Panc1 (cell line): ENCODE measurements around the gene EGFR. TPM values are rescaled to one million over a fixed set of nuclear protein-coding genes. Genes with fewer than 3 reads are reported as not detected.

ENCODE experiments used
- ATAC-seq: fragments of 200-7000 bp; cut with Tn5 transposase; 2 replicates; pipeline ENCODE4 v1.9.1; 2020; ENCODE audit warnings: mild to moderate bottlenecking, moderate library complexity
- BruUV-seq: library from RNA; stranded (reverse); fragments of 400-500 nt; replicated peaks from 2 replicates; lab custom pipeline; 2021; lab: Mats Ljungman, UMichigan
- CTCF ChIA-PET: fragments of 300-600 bp; sonication (Branson Sonifier 250); formaldehyde crosslinking; loops from one replicate; lab custom pipeline; 2022; ENCODE audit warnings: antibody characterized with exemption; lab: Charles Lee
- POLR2A ChIA-PET: fragments of 300-600 bp; sonication (Branson Sonifier 250); formaldehyde crosslinking; loops from one replicate; lab custom pipeline; 2022; ENCODE audit warnings: antibody characterized with exemption; lab: Charles Lee
- DNase-seq: peaks from one replicate; pipeline ENCODE4 v3.0.0-alpha.2; 2010; ENCODE audit warnings: low read depth, low spot score
- H3K27ac ChIP-seq: 2 replicates; pipeline ENCODE4 v1.5.1; 2011; ENCODE audit warnings: mild to moderate bottlenecking, low read length, inconsistent platforms
- H3K27me3 ChIP-seq: fragments of 200-500 bp; sonication (Bioruptor generic); 2 replicates; pipeline ENCODE4 v1.6.0; 2014; ENCODE audit warnings: low read length, inconsistent platforms; ENCODE audit not compliant: control insufficient read depth, insufficient read depth
- H3K36me3 ChIP-seq: fragments of 200-500 bp; sonication (Bioruptor generic); 2 replicates; pipeline ENCODE4 v1.5.1; 2014; ENCODE audit warnings: inconsistent platforms, mild to moderate bottlenecking, low read length, moderate library complexity; ENCODE audit not compliant: control insufficient read depth, insufficient read depth
- H3K4me1 ChIP-seq: 2 replicates; pipeline ENCODE4 v1.5.1; 2011; ENCODE audit warnings: inconsistent platforms, mild to moderate bottlenecking, low read length, moderate library complexity; ENCODE audit not compliant: control insufficient read depth, insufficient read depth
- H3K4me3 ChIP-seq, 2 experiments: 2 replicates each; pipeline ENCODE4 v1.5.1; 2011 to 2012; ENCODE audit warnings: low read depth in 2 of 2, low read length in 2 of 2, mild to moderate bottlenecking in 2 of 2, inconsistent platforms in 1 of 2, moderate library complexity in 1 of 2
- H3K9me3 ChIP-seq: fragments of 200-500 bp; sonication (Bioruptor generic); 2 replicates; pipeline ENCODE4 v1.5.1; 2014; ENCODE audit warnings: low read depth, mild to moderate bottlenecking, inconsistent platforms, low read length, moderate library complexity; ENCODE audit not compliant: control insufficient read depth, insufficient read depth
- CTCF ChIP-seq: fragments of 450-650 bp; IDR thresholded peaks from 2 replicates; pipeline ENCODE4 v1.5.1; 2017; ENCODE audit warnings: mild to moderate bottlenecking
- POLR2AphosphoS5 ChIP-seq: IDR thresholded peaks from 2 replicates; pipeline ENCODE4 v1.6.1; 2012; ENCODE audit warnings: mild to moderate bottlenecking, low read depth, low read length, moderate library complexity
- SIN3A ChIP-seq: IDR thresholded peaks from 2 replicates; pipeline ENCODE4 v1.6.1; 2012; ENCODE audit warnings: low read depth, mild to moderate bottlenecking, low read length, moderate library complexity, borderline replicate concordance; ENCODE audit not compliant: insufficient read depth
- TCF7L2 ChIP-seq: IDR thresholded peaks from 2 replicates; pipeline ENCODE4 v1.6.1; 2011; ENCODE audit warnings: mild to moderate bottlenecking, low read depth, low read length, inconsistent platforms
- in situ Hi-C: cut with HindIII; loops from 2 replicates; pipeline ENCODE4 v1.10.0; 2016; ENCODE audit warnings: low sequenced_read_pairs, low pct_unique_long_range_greater_than_20kb
- intact Hi-C: fragments of 100-400 bp; cut with micrococcal nuclease; formaldehyde crosslinking; loops from one replicate; pipeline ENCODE4 v1.10.0; 2022; ENCODE audit not compliant: unreplicated experiment
- total RNA-seq: library from RNA; stranded (reverse); gene quantifications from one replicate; pipeline ENCODE4 v1.2.1, GENCODE V29; 2021; ENCODE audit not compliant: unreplicated experiment
- TF ChIP-seq, protein P1 (sequence below), 2 experiments: IDR thresholded peaks; 2 replicates each; pipeline ENCODE4 v1.6.1; 2011 to 2012; ENCODE audit warnings: low read depth in 2 of 2, control low read depth in 1 of 2, low read length in 1 of 2, mild to moderate bottlenecking in 1 of 2, moderate library complexity in 1 of 2; ENCODE audit not compliant: insufficient read depth in 1 of 2

EGFR gene
- total RNA-seq, 1 experiment from 2014 or later = 156 TPM

GRCh38 chr7:55152516-55152915, 133.7 kb downstream of the EGFR start:
- in situ Hi-C loops = no loop called here

GRCh38 chr7:55154096-55154495, 135.3 kb downstream of the EGFR start:
- no peaks in the 10 kb centered on the region for H3K9me3 ChIP-seq
- H3K4me1 ChIP-seq = no peaks in the 10 kb centered on the region
- no TSS peak for BruUV-seq
- in situ Hi-C loops (no loop called here), intact Hi-C loops (no loop called here)
- CTCF ChIA-PET = no interaction called here
- DNase-seq (no peak), ATAC-seq (no peak)
- TF ChIP-seq, protein P1, sequence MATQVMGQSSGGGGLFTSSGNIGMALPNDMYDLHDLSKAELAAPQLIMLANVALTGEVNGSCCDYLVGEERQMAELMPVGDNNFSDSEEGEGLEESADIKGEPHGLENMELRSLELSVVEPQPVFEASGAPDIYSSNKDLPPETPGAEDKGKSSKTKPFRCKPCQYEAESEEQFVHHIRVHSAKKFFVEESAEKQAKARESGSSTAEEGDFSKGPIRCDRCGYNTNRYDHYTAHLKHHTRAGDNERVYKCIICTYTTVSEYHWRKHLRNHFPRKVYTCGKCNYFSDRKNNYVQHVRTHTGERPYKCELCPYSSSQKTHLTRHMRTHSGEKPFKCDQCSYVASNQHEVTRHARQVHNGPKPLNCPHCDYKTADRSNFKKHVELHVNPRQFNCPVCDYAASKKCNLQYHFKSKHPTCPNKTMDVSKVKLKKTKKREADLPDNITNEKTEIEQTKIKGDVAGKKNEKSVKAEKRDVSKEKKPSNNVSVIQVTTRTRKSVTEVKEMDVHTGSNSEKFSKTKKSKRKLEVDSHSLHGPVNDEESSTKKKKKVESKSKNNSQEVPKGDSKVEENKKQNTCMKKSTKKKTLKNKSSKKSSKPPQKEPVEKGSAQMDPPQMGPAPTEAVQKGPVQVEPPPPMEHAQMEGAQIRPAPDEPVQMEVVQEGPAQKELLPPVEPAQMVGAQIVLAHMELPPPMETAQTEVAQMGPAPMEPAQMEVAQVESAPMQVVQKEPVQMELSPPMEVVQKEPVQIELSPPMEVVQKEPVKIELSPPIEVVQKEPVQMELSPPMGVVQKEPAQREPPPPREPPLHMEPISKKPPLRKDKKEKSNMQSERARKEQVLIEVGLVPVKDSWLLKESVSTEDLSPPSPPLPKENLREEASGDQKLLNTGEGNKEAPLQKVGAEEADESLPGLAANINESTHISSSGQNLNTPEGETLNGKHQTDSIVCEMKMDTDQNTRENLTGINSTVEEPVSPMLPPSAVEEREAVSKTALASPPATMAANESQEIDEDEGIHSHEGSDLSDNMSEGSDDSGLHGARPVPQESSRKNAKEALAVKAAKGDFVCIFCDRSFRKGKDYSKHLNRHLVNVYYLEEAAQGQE (IDR thresholded peaks at IDR 0.05; ENCODE audit: insufficient read depth in 1 of 2, low read depth in 2 of 2, low read length in 1 of 2) = no peak
- TF ChIP-seq CTCF (no peak), SIN3A (no peak), POLR2AphosphoS5 (no peak), TCF7L2 (no peak)
- H3K27me3 ChIP-seq = no peaks in the 10 kb centered on the region
- H3K27ac ChIP-seq = no peak overlapping the region
- no peak overlapping the region for H3K4me3 ChIP-seq
- peaks cover 33% of the 10 kb centered on the region for H3K36me3 ChIP-seq
- POLR2A ChIA-PET = no interaction called here

More at GRCh38 chr7:55152516-55152915, 133.7 kb downstream of the EGFR start:
- no peak overlapping the region for H3K27ac ChIP-seq
- ChIA-PET POLR2A (no interaction called here), CTCF (no interaction called here)
- TF ChIP-seq SIN3A (no peak), TCF7L2 (no peak), CTCF (no peak), POLR2AphosphoS5 (no peak)
- TF ChIP-seq, protein P1 (IDR thresholded peaks at IDR 0.05; ENCODE audit: insufficient read depth in 1 of 2, low read depth in 2 of 2, low read length in 1 of 2) = no peak
- H3K36me3 ChIP-seq = peaks cover 30% of the 10 kb centered on the region
- no TSS peak for BruUV-seq
- no peak; the same call in 1 of the 2 replicates for ATAC-seq
- intact Hi-C loops = no loop called here
- no peaks in the 10 kb centered on the region for H3K4me1 ChIP-seq
- no peaks in the 10 kb centered on the region for H3K27me3 ChIP-seq
- no peak for DNase-seq
- no peak overlapping the region for H3K4me3 ChIP-seq
- H3K9me3 ChIP-seq = no peaks in the 10 kb centered on the region
